K562 (cell line): ENCODE results near the gene ARMC8. TPM values are rescaled to one million over a fixed set of nuclear protein-coding genes. Genes with fewer than 3 reads are reported as not detected.
A peak's percentile ranks its signal among the peaks of the same experiment; 100 is the strongest.

Experiments
- ARID1B ChIP-seq: fragments of 450-650 bp; IDR thresholded peaks from 2 replicates; pipeline ENCODE4 v1.6.1; 2016; ENCODE audit warnings: antibody characterized with exemption, mild to moderate bottlenecking, inconsistent platforms
- BDP1 ChIP-seq: IDR thresholded peaks from 3 replicates; pipeline ENCODE4 v1.6.1; 2011; ENCODE audit not compliant: insufficient read length, insufficient read depth
- CBX3 ChIP-seq, 2 experiments: IDR thresholded peaks; 1 replicate in 1 of 2; 2 replicates in 1 of 2; pipeline ENCODE4 v1.6.1; 2012; ENCODE audit warnings: inconsistent platforms in 2 of 2, low read length in 2 of 2, borderline replicate concordance in 1 of 2, control low read depth in 1 of 2
- ELF4 ChIP-seq: fragments of 450-650 bp; formaldehyde crosslinking; IDR thresholded peaks from 2 replicates; pipeline ENCODE4 v1.4.0; 2022; ENCODE audit warnings: missing genetic modification characterization
- ESRRB ChIP-seq: fragments of 250-450 bp; sonication (Bioruptor Pico); IDR thresholded peaks from 2 replicates; pipeline ENCODE4 v1.5.0; 2020; ENCODE audit warnings: mild to moderate bottlenecking, moderate library complexity, borderline replicate concordance
- HDAC6 ChIP-seq: IDR thresholded peaks from 2 replicates; pipeline ENCODE4 v1.6.1; 2012; ENCODE audit warnings: low read depth, mild to moderate bottlenecking, control low read depth, inconsistent platforms, low read length, moderate library complexity
- HINFP ChIP-seq: fragments of 450-650 bp; conservative IDR thresholded peaks from 2 replicates; pipeline ENCODE4 v1.6.1; 2016; ENCODE audit warnings: missing genetic modification characterization, low read depth, mild to moderate bottlenecking, control low read depth, missing compliant biosample characterization
- KLF6 ChIP-seq: fragments of 250-450 bp; sonication (Bioruptor Pico); IDR thresholded peaks from 2 replicates; pipeline ENCODE4 v1.4.0; 2020; ENCODE audit warnings: mild to moderate bottlenecking, moderate library complexity, borderline replicate concordance
- MCM3 ChIP-seq: fragments of 450-650 bp; IDR thresholded peaks from 2 replicates; pipeline ENCODE4 v1.6.1; 2016
- MCM5 ChIP-seq: fragments of 450-650 bp; IDR thresholded peaks from 2 replicates; pipeline ENCODE4 v1.6.1; 2016; ENCODE audit warnings: low read depth
- NCOR1 ChIP-seq: fragments of 450-650 bp; IDR thresholded peaks from 2 replicates; pipeline ENCODE4 v1.6.1; 2016; ENCODE audit warnings: mild to moderate bottlenecking, moderate library complexity
- PHB2 ChIP-seq: fragments of 450-650 bp; IDR thresholded peaks from 2 replicates; pipeline ENCODE4 v1.6.1; 2017; ENCODE audit warnings: low read depth
- PTTG1 ChIP-seq: fragments of 450-650 bp; IDR thresholded peaks from 2 replicates; pipeline ENCODE4 v1.6.1; 2016; ENCODE audit warnings: low read depth, mild to moderate bottlenecking, missing genetic modification characterization, missing compliant biosample characterization
- SRSF9 ChIP-seq: fragments of 200-400 bp; formaldehyde crosslinking; IDR thresholded peaks from 2 replicates; pipeline ENCODE4 v1.6.1; 2017; ENCODE audit warnings: low read depth, low read length, borderline replicate concordance
- ZFP36 ChIP-seq: fragments of 150-350 bp; IDR thresholded peaks from 2 replicates; pipeline ENCODE4 v1.6.1; 2018; ENCODE audit warnings: low read length, low read depth; ENCODE audit not compliant: partially characterized antibody
- ZNF23 ChIP-seq: fragments of 250-450 bp; sonication (Bioruptor Pico); IDR thresholded peaks from 2 replicates; pipeline ENCODE4 v1.4.0; 2020; ENCODE audit warnings: mild to moderate bottlenecking
- ZNF644 ChIP-seq: fragments of 200-800 bp; sonication (Bioruptor generic); IDR thresholded peaks from 2 replicates; pipeline ENCODE4 v1.6.1; 2016; ENCODE audit warnings: low read depth, missing genetic modification characterization, missing compliant biosample characterization
- ZNF79 ChIP-seq: fragments of 250-450 bp; sonication (Bioruptor Pico); IDR thresholded peaks from 2 replicates; pipeline ENCODE4 v1.4.0; 2020; ENCODE audit warnings: low read depth, mild to moderate bottlenecking, moderate library complexity
- polyA plus RNA-seq, 8 experiments: library from polyadenylated mRNA; depleted of rRNA in 4 of 8; stranded (reverse) in 5 of 8; unstranded in 3 of 8; fragments of >200 nt; fragmentation: Nextera tagmentation in 2 of 8; fragmentation: Illumina TruSeq in 1 of 8; extraction: Ambion mirVana in 2 of 8; extraction: Trizol in 1 of 8; gene quantifications; 2 replicates each; pipeline versions ENCODE4 v1.2.1 to v1.2.3, GENCODE V29; 2011 to 2014; ENCODE audit warnings: inconsistent platforms in 1 of 8, missing spikeins in 1 of 8
- total RNA-seq, 7 experiments: library from RNA; depleted of rRNA in 6 of 7; stranded (reverse); fragments of >200 nt in 6 of 7; fragmentation: Illumina TruSeq in 2 of 7; extraction: Trizol in 2 of 7; gene quantifications; 2 replicates each; pipeline versions ENCODE4 v1.2.1 to v1.2.3, GENCODE V29; 2011 to 2021; ENCODE audit warnings: low replicate concordance in 1 of 7

Gene ARMC8
- total and polyA plus RNA-seq, 9 of the 15 experiments (the other 6 are each of a cell fraction or from before 2014, with no cell fraction given) = 22.4 to 76.1 (median 37.3) TPM

- TF ChIP-seq PHB2 = peak; percentile 69; the same call in 1 of the 2 replicates
- no peak for TF ChIP-seq MCM5
- no peak for TF ChIP-seq ELF4 (CRISPR knock-in tag)
- peak; percentile 95 for TF ChIP-seq ARID1B
- no peak for TF ChIP-seq KLF6
- TF ChIP-seq MCM3 = no peak
- no peak for TF ChIP-seq ESRRB (CRISPR knock-in tag)
- peak; percentile 92 for TF ChIP-seq NCOR1
- TF ChIP-seq BDP1 = no peak
- TF ChIP-seq HINFP = no peak
- TF ChIP-seq CBX3 (IDR thresholded peaks at IDR 0.05; ENCODE audit: borderline replicate concordance in 1 of 2, low read length in 2 of 2) = 0 out of 3 replicates have a peak, but pooled peaks of 1 of the 2 experiments have one; percentile 24
- TF ChIP-seq ZFP36 = no peak
- no peak for TF ChIP-seq PTTG1
- no peak for TF ChIP-seq ZNF23
- no peak for TF ChIP-seq ZNF644
- TF ChIP-seq SRSF9 = no peak
- no peak for TF ChIP-seq ZNF79 (CRISPR knock-in tag)
- TF ChIP-seq HDAC6 = no peak
These were observed 12.8 kb downstream of the ARMC8 start (continued) for GRCh38 chr3:138199851-138200250.
